NCI-H2227 treated with DMSO at 0.1 percent for 48 hours (cell line): ENCODE results near the gene TRIP11.

Experiments used
- DNase-seq: peaks from one replicate; lab custom pipeline; 2025; lab: John Stamatoyannopoulos, UW

Gene TRIP11

GRCh38 chr14:92010644-92011043, 29.2 kb downstream of the TRIP11 start:
- DNase-seq = no peak

- no peak for DNase-seq
Observed at GRCh38 chr14:92009604-92010003, 30.3 kb downstream of the TRIP11 start.

- DNase-seq = no peak
Observed at GRCh38 chr14:92005019-92005418, 34.8 kb downstream of the TRIP11 start.

GRCh38 chr14:92004062-92004461, 35.8 kb downstream of the TRIP11 start:
- DNase-seq = no peak

GRCh38 chr14:91998667-91999570, 40.9 kb downstream of the TRIP11 start:
- DNase-seq = no peak

- no peak for DNase-seq
Observed at GRCh38 chr14:91997492-91997891, 42.4 kb downstream of the TRIP11 start.

GRCh38 chr14:91996948-91997371, 42.9 kb downstream of the TRIP11 start:
- DNase-seq = no peak

GRCh38 chr14:91987192-91987591, 52.7 kb downstream of the TRIP11 start:
- DNase-seq = no peak

GRCh38 chr14:91985521-91986255, 54.2 kb downstream of the TRIP11 start:
- DNase-seq = no peak

GRCh38 chr14:91985008-91985407, 54.9 kb downstream of the TRIP11 start:
- DNase-seq = no peak

GRCh38 chr14:91983588-91983987, 56.3 kb downstream of the TRIP11 start:
- DNase-seq = no peak

- no peak for DNase-seq
Observed at GRCh38 chr14:91980157-91980556, 59.7 kb downstream of the TRIP11 start.

GRCh38 chr14:91977884-91978283, 62.0 kb downstream of the TRIP11 start:
- DNase-seq = no peak

GRCh38 chr14:91975763-91976162, 64.1 kb downstream of the TRIP11 start:
- DNase-seq = no peak

GRCh38 chr14:91971188-91971778, 68.6 kb downstream of the TRIP11 start:
- no peak for DNase-seq

GRCh38 chr14:91968280-91968679, 71.6 kb downstream of the TRIP11 start:
- no peak for DNase-seq

GRCh38 chr14:91964724-91965123, 75.1 kb downstream of the TRIP11 start:
- no peak for DNase-seq

- DNase-seq = no peak
Observed at GRCh38 chr14:91964011-91964410, 75.8 kb downstream of the TRIP11 start.

GRCh38 chr14:91963465-91963864, 76.4 kb downstream of the TRIP11 start:
- no peak for DNase-seq

- no peak for DNase-seq
Observed at GRCh38 chr14:91961297-91962220, 78.3 kb downstream of the TRIP11 start.

GRCh38 chr14:91957876-91958313, 82.0 kb downstream of the TRIP11 start:
- no peak for DNase-seq

GRCh38 chr14:91956616-91957015, 83.2 kb downstream of the TRIP11 start:
- no peak for DNase-seq
